DMS153 (cell line): ENCODE results near the gene LRRC73.
"Not testable (repeated sequence)": the region's sequence is repeated elsewhere in the genome, so short reads cannot be mapped to it uniquely, and the experiment has no call there.

Experiments used
- DNase-seq: peaks from one replicate; lab custom pipeline; 2025; lab: John Stamatoyannopoulos, UW

LRRC73 gene

DNA sequence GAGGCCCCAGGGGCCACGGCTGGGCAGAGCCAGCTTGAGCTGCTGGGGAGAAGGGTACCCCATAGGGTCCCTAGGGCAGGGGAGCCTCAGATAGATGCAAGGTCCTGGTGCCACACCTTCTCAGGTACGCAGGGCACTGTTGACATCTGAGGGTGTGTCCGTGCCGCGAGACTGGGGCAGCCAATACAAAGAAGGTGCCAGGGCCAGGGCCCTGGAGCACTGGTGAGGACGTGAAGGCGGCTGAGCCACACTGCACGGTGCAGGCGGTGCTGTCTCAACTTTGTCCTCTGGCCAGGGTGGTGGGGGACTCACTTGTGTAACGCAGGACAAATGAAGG, 649 bp upstream of the LRRC73 start:
- DNase-seq = peak; percentile 59

DNA sequence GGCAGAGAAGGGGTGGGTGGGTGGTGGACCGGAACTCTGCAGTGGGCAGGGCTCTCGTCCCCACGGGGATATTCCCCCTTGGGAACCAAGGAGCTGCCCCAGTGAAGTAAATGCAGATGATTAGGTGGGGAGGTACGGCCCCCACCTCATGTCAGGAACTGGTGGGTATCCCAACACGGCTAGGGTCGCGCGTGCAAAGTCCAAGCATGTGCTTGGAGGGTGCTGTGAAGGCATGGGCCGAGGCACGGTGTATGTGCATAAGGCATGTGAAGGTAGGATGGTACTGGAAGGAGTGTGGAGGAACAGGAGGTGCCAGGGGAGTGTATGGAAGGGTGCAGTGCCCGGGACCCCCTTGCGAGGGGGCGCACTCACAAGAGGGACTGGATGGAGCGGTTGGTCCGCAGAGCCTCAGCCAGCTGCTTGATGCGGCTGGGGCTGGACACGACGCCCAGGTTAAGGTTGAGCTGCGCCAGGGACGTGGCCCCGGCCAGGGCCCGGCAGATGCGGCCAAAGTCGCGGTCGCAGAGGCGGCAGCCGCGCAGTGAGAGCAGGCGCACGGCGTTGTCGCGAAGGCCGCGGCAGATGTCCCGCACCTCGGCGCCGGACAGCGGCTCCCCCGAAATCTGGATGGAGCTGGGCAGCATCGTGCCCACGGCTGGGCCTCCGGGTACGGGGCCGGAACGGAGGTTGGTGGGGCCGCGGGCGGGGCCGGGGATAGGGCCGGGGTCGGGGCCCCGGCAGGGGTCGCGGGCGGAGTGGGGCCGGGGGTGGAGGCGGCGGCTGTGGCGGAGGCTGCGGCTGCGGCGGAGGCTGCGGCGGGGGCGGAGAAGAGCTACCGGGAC, 783 bp downstream of the LRRC73 start:
- no peak for DNase-seq

DNA sequence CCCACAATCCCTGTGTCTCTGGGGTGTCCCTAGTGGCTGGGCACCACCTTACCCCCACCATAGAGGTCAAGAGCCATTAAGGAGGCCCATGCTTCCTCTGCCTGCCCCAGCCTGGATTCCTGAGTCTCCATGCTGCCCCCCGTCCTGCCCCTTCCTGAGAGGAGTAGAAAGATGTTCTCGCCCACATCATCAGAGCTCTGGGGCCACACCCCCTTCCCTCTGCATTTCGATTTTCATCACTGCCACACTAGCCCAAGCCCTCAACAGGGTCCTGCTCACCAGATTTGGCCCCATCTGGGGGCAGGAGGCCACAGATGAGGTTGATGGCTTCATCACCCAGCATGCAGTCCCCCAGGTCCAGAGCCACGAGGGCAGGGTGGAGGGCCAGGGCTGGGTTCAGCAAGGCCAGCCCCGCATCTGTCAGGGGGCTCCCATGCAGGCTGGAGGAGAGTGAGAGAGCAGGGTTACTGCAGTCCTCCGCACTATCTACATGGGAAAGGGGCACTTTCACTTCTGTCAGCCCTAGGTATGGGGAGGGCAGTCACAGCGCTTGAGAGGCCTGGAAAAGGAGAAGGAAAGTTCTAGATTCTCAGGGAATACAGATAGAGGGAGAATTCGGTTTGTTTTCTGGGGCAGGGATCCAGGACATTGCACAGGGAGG, 1.5 kb downstream of the LRRC73 start:
- no peak for DNase-seq

DNA sequence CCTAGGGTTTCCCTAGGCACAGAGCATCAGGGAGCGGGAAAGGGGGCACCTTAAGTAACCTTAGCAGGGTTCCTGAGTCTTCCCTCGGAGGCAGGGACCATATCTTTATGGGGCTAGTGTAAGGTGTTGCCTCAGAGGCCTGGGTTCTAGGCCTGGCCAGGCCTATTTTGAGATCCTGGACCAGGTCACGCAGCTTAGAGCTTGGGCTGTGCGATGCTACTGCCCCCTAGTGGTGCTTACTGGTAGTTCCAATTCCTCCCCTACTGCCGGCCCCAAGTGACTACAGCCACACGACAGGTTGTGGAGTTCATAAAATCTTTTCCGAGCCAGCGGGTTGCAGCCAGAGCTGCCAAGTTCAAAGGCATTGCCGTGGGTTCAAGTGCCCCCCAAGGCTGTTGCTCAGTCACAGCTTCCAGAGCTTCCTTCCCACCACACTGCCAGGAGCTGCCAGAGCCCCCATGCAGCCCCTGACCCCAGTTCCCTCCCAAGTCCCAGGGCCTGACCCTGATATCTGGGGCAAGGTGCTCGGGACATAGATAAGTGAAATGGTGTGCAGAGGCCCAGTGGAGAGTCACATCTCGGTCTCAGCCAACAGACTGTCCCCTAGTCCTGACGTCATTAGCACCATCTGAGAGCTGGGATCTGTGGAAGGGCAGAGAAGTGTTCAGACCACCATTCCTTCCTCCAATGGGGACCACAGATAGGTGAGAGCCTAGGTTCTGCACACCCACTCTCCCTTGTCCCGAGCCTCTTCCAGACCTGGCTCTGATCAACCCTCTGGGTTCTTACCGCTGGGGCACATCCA, 3.3 kb downstream of the LRRC73 start:
- peak; percentile 57 for DNase-seq

DNA sequence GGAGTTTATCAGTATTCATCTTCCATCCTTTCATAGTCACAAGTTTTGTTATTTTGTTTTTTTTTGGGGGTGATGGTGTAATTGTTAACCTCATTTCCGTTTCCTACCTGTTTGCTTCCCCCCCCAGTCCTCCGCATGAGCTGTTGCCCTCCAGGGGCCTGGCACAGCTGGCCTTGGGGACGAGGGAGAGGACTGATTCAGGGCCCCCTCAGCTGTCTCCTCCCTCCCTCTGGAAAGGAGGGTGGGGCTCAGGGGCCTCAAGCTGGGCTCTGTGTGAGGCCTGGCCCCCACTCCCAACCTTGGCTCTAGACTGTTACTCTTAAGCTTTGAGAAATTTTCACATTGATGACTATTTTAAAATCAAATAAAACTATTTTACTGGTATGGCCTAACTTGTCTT, 4.0 kb downstream of the LRRC73 start:
- no peak for DNase-seq

DNA sequence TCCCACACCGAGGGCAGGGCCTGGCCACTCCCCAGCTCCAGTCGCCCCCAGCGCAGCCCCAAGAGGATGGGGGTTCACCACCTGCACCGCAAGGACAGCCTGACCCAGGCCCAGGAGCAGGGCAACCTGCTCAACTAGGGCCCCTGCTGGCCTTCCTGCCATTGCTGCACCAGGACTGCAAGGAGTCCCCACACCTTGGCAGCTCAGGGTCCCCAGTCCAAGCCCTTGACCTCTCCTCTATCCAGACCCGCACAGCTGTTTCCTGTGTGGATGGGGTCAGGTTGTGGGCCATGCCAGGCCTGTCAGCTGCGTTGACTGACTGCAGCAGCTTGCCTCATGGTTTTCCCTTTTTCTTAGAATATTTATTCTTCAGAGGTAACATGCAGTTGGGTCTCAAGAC, 4.4 kb downstream of the LRRC73 start:
- no peak for DNase-seq

DNA sequence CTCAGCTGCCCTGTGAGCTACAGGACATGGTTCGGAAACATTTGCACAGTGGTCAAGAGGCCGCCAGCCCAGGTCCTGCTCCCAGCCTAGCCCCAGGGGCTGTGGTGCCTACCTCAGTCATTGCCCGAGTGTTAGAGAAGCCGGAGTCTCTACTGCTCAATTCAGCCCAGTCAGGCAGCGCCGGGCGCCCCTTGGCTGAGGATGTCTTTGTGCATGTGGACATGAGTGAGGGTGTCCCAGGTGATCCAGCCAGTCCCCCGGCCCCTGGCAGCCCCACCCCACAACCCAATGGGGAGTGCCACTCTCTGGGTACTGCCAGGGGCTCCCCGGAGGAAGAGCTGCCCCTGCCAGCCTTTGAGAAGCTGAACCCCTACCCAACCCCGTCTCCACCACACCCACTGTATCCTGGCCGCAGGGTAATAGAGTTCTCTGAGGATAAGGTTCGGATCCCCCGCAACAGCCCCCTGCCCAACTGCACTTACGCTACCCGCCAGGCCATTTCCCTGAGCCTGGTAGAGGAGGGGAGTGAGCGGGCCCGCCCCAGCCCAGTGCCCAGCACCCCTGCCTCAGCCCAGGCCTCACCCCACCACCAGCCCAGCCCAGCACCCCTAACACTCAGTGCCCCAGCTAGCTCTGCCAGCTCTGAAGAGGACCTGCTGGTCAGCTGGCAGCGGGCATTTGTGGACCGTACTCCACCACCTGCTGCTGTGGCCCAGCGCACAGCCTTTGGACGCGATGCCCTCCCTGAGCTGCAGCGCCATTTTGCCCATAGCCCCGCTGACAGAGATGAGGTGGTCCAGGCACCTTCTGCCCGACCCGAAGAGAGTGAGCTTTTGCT, 5.2 kb downstream of the LRRC73 start:
- no peak for DNase-seq

DNA sequence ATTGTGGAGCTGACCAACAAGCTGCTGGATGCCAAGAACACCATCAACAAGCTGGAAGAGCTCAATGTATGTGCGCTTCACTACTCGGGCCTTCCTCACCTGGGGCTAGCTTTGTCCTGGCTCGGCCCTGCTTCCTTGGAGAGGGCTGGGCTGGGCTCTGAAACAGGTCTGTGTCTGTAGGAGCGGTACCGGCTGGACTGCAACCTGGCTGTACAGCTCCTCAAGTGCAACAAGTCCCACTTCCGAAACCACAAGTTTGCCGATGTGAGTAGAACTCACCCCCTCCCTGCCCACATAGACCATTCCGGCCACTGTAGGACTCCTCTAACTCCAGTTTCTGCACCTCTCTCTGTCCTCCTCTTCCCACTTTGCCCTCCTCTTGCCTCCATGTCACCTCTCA, 6.7 kb downstream of the LRRC73 start:
- no peak for DNase-seq

DNA sequence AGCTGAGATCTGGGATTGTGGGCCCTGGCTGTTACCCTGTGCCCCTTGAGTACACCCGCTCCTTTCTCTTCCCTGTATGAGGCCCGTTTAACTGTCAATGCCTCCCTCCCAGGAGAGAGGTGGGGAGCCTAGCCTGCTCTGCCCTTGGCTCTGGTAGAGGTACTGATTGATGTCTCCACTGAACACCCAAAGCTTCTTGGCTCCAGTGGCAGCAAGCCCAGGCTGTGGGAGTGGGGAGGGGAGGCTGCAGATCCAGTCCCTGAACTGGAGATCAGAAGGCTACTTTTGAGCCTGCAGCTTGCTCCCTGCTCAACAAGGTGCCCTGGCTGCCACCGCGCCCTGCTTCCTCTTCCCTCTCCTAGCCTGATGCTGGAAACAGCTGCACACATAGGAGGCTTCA, 7.5 kb downstream of the LRRC73 start:
- DNase-seq = no peak

DNA sequence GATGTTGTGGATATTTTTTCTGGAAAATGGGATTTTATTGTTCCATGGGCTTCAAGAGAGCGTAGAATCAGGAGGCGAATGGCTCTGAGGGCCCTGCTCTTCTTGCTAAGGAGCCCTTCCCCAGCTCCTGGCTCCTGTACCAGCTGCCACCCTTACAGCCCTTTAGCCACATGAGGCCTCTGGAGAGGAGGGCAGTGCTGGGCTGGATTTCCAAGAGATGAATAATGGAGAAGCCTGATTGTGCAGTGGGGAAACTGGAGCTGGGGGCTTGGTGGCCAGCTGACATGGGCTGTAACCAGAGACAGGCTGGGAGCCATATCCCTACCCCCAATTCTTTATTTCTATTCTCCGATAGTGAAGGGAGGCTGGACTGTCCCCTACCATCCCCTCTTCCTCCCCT, 9.2 kb downstream of the LRRC73 start:
- DNase-seq = no peak

DNA sequence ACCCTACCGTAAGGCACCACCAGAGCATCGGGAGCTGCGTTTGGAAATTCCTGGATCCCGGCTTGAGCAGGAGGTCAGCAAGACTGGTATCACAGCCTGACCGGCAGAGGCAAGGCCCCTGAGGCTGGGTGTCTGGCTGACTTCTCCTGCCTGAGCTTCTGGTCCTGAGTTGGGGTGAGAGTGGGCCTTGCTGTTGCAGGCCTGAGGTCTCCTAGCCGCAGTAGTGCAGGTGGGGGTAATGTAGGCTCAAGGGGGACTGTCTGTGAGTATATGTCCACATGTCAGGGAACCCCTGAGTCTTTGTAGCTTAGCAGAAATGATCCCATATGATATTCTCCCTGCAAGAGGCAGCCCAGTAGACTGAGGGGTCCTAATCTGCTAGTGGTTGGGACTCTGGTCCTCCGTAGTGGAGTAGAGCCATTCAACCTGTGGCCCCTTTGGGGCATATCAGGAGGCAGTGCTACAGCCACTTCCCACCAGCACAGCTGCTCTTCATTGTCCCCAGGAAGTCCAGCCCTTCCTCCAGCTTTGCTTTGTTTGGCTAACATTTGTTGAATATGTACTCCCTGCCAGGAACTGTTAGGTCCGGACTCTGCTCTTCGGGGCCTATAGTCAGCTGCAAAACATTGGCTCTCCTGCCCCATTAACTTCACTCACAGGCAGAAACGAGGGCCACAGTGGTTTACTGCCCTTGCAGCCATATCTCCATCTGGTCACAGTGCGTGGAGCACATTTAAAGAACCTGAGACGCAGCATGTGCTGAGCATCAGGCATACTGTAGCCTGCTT, 10.9 kb downstream of the LRRC73 start:
- no peak for DNase-seq

DNA sequence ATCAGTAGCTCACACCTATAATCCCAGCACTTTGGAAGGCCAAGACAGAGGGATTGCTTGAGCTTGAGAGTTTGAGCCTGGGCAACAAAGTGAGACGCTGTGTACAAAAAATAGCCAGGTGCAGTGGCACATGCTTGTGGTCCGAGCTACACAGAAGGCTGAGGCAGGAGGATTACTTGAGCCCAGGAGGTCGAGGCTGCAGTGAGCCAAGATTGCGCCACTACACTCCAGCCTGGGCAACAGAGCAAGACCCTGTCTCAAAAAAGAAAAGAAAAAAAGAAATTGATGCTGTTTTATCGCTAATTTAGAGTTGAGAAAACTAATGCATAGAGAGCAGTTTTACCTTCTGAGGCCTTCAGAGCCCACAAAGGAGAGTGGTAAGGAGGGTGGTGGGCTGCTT, 11.9 kb downstream of the LRRC73 start:
- not testable (repeated sequence) for DNase-seq

DNA sequence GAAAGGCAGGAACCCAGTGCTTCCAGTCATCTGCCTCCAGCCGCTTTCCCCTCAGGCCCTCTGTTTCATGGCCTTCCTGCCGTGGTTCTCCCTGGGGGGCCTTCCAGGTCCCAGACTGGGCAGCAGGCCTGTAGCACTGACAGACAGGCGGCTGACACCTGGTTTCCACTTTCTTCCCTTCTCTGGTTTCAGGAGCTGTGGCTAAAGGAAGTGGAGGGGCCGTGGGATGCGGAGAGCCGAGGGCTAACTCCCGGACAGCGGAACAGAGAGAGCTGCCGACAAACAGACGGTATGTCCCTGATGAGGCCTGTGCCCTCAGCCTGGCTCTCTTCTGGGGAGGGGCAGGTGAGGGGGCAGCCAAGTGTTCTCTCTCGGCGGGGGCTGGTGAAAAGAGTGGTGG, 12.5 kb downstream of the LRRC73 start:
- no peak for DNase-seq

DNA sequence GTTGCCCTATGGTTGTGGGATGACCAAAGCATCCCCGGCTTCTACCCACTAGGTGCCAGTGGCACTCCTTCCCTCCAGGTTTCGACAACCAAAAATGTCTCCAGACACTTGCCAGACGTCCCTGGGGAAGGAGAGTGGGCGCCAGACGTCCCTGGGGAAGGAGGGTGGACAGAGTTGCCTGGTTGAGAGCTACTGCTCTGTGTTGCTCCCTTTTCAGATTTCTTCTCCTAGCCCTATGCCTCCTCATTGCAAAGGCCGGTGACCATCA, 13.1 kb downstream of the LRRC73 start:
- DNase-seq = no peak

DNA sequence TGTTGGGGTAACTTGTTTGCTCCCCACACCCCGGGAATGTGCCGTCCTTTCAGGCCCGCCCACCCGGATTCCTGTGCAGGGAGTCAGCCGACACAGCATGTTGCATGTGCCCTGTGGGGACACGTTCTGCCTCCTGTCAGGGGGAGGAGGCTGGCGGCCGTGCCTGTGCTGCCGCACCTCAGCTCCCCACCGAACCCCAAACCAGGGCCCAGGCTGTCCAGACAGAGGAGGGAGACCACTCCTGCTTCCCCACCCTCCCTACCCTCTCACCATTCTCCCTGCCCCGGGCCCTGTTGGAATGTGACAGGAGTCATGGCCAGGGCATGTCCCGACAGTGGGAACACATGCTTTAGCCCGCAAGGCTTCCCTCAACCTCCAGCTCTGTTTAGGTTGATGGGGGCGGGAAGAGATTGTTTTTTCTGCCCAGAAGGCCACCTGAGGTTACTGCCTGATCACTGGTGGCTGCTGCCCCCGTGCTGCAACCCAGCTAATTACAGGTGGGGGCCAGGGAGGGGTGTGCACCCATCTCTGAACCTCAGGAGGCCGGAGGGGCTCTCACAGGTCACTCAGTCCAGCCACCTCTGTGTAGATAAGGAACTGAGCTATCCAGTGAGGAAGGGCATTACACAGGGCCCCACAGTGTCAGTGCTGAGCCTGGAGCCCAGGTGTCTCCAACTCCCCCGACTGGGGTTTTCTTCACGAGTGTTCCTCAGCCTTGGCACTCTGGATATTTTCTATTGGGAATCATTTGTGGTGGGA, 13.6 kb downstream of the LRRC73 start:
- DNase-seq = no peak

DNA sequence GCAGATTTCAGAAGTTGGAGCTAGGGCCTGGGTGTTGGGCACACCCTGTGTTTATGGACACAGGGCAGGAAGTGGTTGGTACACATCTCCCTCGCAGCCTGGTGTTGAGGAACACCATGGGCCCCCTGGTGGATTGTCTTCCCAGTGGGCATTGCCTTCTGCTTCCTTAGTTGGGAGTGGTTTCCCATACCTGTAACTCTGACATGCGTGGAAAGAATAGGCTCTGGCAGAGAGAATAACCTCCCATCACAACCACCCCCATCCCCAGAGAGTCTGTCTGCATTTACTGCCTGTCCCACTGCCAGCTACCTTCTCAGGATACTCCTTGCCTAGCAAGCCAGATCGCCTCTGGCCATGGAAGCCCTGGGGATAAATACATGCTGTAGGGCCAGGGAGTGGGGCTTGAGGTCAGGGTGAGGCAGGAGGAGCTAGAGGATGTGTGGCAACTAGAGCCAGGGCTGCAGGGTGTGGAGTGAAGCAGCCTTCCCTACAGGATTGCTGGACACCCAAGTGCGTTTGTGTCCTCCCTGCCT, 14.7 kb downstream of the LRRC73 start:
- no peak for DNase-seq

DNA sequence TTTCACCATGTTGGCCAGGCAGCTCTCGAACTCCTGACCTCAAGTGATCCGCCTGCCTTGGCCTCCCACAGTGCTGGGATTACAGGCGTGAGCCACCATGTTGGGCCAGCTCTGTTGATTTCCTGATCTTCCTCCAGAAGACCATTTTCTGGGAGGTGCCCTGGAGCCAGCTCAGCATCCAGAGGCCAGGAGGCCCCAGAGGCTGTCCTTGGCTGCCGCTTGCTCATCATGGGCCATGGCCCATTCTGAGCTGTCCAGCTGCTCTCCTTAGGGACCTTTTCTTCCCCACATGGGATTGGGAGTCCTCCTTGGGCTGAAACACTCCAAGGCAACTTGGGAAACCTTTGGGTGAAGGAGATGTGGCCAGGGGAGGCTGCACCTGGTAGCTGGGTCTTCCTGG, 15.4 kb downstream of the LRRC73 start:
- no peak for DNase-seq

DNA sequence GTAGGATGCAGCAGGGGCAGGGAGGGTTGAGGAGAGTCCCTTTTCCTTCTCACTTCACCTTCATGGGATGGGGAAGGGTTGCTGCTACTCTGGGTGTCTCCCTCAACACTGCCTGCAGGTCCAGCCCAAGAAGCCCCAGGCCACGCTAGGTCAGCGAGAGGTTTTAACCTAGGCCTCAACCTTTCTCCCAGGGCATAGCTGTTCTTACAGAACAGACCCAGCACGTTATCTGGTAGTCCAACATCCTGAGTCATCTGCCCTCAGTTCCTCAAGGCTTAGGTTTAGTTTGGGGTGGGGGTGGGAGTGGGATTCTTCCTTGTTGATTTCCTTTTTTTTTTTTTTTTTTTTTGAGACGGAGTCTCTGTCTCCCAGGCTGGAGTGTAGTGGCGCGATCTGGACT, 15.8 kb downstream of the LRRC73 start:
- no peak for DNase-seq

DNA sequence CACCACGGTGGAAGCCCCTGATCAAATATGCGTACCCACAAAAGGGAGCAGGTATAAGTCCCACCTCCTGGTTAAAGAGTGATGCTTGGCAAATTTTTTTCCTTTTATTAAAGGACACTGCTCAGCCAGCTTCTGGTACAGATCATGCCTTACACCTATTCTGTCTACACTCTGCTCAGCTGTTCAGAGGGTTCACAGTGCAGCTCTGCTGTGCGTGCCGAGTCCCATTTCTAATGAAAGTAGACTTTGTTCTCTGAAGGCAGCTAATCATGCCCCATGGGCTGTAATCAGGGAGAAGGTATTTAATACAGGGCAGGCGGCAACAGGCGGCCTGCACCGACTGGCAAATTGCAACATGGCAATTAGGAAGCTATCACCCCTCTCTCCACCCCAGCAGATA, 16.3 kb downstream of the LRRC73 start:
- no peak for DNase-seq

DNA sequence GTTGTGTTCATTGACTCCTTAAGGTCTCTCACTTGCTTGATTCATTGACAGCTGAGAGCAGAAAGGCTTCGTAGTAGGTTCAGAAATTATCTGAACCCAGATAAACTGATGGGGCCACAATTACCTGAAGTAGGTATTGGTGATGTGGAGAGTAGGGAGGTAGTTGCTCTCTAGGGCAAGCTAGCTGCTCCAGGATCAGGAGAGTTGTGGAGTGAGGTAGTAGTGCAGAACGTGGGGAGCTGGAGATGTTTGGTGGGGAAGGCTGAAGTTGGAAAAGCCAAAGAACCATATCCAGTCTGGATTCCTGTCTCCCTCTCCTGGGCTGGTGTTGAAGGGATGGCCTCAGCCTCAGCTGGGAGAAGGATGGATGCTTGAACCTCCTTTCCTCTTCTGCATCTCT, 16.9 kb downstream of the LRRC73 start:
- DNase-seq = no peak

DNA sequence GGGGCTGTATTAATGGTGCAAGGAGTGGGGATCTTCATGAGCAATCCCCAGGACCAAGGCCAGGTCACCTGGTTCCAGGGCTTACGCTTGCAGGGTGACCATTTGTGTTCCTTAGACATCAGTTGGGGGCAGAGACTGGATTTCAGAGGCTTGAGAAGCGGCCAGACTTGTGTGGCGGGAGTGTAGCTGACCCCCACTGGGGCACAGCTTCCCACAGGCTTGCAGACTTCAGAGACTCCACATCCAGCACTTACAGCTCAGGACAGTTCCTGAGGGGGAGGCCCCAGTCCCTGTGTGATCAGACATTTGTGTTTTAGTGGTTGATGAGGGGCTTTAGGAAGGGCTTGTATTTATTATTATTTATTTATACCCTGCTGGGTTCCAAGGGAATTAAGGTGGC, 17.5 kb downstream of the LRRC73 start:
- DNase-seq = no peak
